Heart left ventricle (tissue), 16 donors: Measurements from ENCODE around the gene VEZF1. TPM values are rescaled to one million over a fixed set of nuclear protein-coding genes. Genes with fewer than 3 reads are reported as not detected.

ENCODE experiments used
- ATAC-seq, 4 donors: fragments of 200-7000 bp; cut with Tn5 transposase; one replicate each; pipeline ENCODE4 v1.9.1; 2020 to 2022; ENCODE audit warnings: moderate library complexity in 4 of 4, mild to moderate bottlenecking in 3 of 4, moderate number of reproducible peaks in 1 of 4
- DNase-seq, 5 donors: peaks; one replicate each; pipeline ENCODE4 v3.0.0-alpha.2; 2020
- H3K27ac ChIP-seq, 12 donors: fragments of 200-600 bp; sonication (generic) in 4 of 12; one replicate each; pipeline versions ENCODE4 v1.5.0 to v1.8.0; 2016 to 2022; ENCODE audit warnings: mild to moderate bottlenecking in 2 of 12
- H3K27me3 ChIP-seq, 9 donors: fragments of 200-600 bp; sonication (generic) in 2 of 9; one replicate each; pipeline versions ENCODE4 v1.5.1 to v1.8.0; 2016 to 2022; ENCODE audit warnings: mild to moderate bottlenecking in 3 of 9
- H3K36me3 ChIP-seq, 9 donors: fragments of 200-600 bp; sonication (generic) in 2 of 9; one replicate each; pipeline versions ENCODE4 v1.5.0 to v1.8.0; 2018 to 2022; ENCODE audit warnings: mild to moderate bottlenecking in 2 of 9
- H3K4me1 ChIP-seq, 12 donors: fragments of 200-600 bp; sonication (generic) in 4 of 12; one replicate each; pipeline versions ENCODE4 v1.5.0 to v1.8.0; 2016 to 2022; ENCODE audit warnings: mild to moderate bottlenecking in 3 of 12
- H3K4me3 ChIP-seq, 12 donors: fragments of 200-600 bp; sonication (generic) in 4 of 12; one replicate each; pipeline versions ENCODE4 v1.5.0 to v1.8.0; 2017 to 2022; ENCODE audit warnings: mild to moderate bottlenecking in 9 of 12, moderate library complexity in 4 of 12
- H3K9me3 ChIP-seq, 12 donors: fragments of 200-600 bp; sonication (generic) in 4 of 12; one replicate each; pipeline versions ENCODE4 v1.5.0 to v1.8.0; 2016 to 2022; ENCODE audit warnings: mild to moderate bottlenecking in 1 of 12
- POLR2A ChIP-seq, 2 donors: fragments of 450-650 bp; IDR thresholded peaks; one replicate each; pipeline ENCODE4 v1.6.1; 2017; ENCODE audit warnings: antibody characterized with exemption in 2 of 2, mild to moderate bottlenecking in 2 of 2, moderate library complexity in 2 of 2
- WGBS, 4 donors: extraction: QIAGEN DNeasy Blood & Tissue Kit in 2 of 4; methylation state at CpG; one replicate each; pipeline versions ENCODE4 v1.1.5 to v1.1.7; 2013 to 2018; 5-methylcytosine and 5-hydroxymethylcytosine counted together
- intact Hi-C, 10 donors: fragments of 100-400 bp; cut with DNase I; formaldehyde crosslinking; loops; one replicate each; pipeline versions ENCODE4 v1.11.1 to v1.14.2; 2022
- long read RNA-seq, 3 donors: library from polyadenylated mRNA; unstranded; transcript quantifications; one replicate each; pipeline ENCODE4 v2.0.0, GENCODE V29; 2020 to 2021
- polyA plus RNA-seq, 2 donors: library from polyadenylated mRNA; stranded (reverse); fragments of 200-250 nt; gene quantifications; one replicate each; pipeline ENCODE4 v1.2.3, GENCODE V29; 2013
- total RNA-seq, 9 donors: library from RNA; depleted of rRNA in 2 of 9; stranded (reverse); fragments of >200 nt in 2 of 9; fragmentation: NEBNext Ultra II Directional in 3 of 9; extraction: Animal tissue kit (Norgen Biotek cat#: 25700) in 3 of 9; gene quantifications; one replicate each; pipeline versions ENCODE4 v1.1.0 to v1.2.4, GENCODE V29; 2016 to 2023
- TF ChIP-seq, protein P1 (sequence below), 12 donors: fragments of 200-600 bp; sonication (generic) in 4 of 12; IDR thresholded peaks; one replicate each; pipeline versions ENCODE4 v1.5.0 to v1.8.0; 2018 to 2022; ENCODE audit warnings: antibody characterized with exemption in 12 of 12, mild to moderate bottlenecking in 5 of 12
- donor health status: ischemic (EF 13 %, LVEDD 7.1; RV severe dilation, severe dysfunction).
- donor health status: healthy with polysubstance abuse.
- donor health status: DM: no; HTN: yes; CAD: no.
- donor health status: DM: no; HTN: no; CAD: no.
- donor health status: ischemic (EF 25% LVEDD 6.9; RV normal size, moderate dysfunction).
- donor health status: ischemic (EF 25% LVEDD 5.7; RV mildly dilated, moderate dysfunction).
- donor health status: healthy.
- donor health status: DM: yes; HTN: yes; CAD: no.
- donor health status: ischemic (EF 35%, LVEDD 5.7; RV mildly dilated, moderate dysfunction).
- donor health status: nonischemic (EF 11% LVEDD 7.7; RV severe dilation, severe dysfunction).
- donor health status: DM: yes; HTN: yes; CAD: no.
- donor health status: PGD.
- donor health status: ischemic (EF 29% LVEDD 5.4; RV normal size, mild dysfunction).
- donor health status: nonischemic (EF 23%, LVEDD 6.1; RV moderate dilation, normal function).

The VEZF1 gene
- total RNA-seq (10 to 100 TPM; 58.9 to 85.6 (median 62.6) TPM), polyA plus RNA-seq (10 to 100 TPM; 18.2 to 46.4 TPM)
- long read RNA-seq, donor 1, transcript VEZF1-202 (6 exons, 2,321 nt) = major isoform, 23 of 48 reads
- long read RNA-seq, donor 1, partial matches to known transcripts = 3 of 48 reads
- long read RNA-seq, donor 1, other reads (novel, unspliced or antisense) = 22 of 48 reads
- long read RNA-seq, donor 2, transcript VEZF1-202 (6 exons, 2,321 nt) = major isoform, 56 of 81 reads
- long read RNA-seq, donor 2, partial matches to known transcripts = 6 of 81 reads
- long read RNA-seq, donor 2, other reads (novel, unspliced or antisense) = 19 of 81 reads
- long read RNA-seq, donor 3, transcript VEZF1-202 (6 exons, 2,321 nt) = major isoform, 15 of 39 reads
- long read RNA-seq, donor 3, partial matches to known transcripts = 2 of 39 reads
- long read RNA-seq, donor 3, other reads (novel, unspliced or antisense) = 22 of 39 reads

- no peaks in the 10 kb centered on the region for H3K9me3 ChIP-seq
- no peaks in the 10 kb centered on the region for H3K27me3 ChIP-seq
- peak within 1 kb of the TSS; percentile 91 to 99 (median 97) for H3K27ac ChIP-seq
- H3K4me1 ChIP-seq = peaks cover 0 to 78% (median 50%) of the 10 kb centered on the region in 12 donors
- peak in 1 of 2 donors; percentile 27 for TF ChIP-seq POLR2A (IDR thresholded peaks at IDR 0.05)
- TF ChIP-seq, protein P1, sequence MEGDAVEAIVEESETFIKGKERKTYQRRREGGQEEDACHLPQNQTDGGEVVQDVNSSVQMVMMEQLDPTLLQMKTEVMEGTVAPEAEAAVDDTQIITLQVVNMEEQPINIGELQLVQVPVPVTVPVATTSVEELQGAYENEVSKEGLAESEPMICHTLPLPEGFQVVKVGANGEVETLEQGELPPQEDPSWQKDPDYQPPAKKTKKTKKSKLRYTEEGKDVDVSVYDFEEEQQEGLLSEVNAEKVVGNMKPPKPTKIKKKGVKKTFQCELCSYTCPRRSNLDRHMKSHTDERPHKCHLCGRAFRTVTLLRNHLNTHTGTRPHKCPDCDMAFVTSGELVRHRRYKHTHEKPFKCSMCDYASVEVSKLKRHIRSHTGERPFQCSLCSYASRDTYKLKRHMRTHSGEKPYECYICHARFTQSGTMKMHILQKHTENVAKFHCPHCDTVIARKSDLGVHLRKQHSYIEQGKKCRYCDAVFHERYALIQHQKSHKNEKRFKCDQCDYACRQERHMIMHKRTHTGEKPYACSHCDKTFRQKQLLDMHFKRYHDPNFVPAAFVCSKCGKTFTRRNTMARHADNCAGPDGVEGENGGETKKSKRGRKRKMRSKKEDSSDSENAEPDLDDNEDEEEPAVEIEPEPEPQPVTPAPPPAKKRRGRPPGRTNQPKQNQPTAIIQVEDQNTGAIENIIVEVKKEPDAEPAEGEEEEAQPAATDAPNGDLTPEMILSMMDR (IDR thresholded peaks at IDR 0.05) = no peak
- H3K4me3 ChIP-seq = peak within 1 kb of the TSS; percentile 60 to 92 (median 86)
- peaks cover 0 to 20% (median 0%) of the 10 kb centered on the region in 9 donors for H3K36me3 ChIP-seq
- peak; percentile 84 to 92 (median 89) for DNase-seq
- WGBS, 4 donors = 0% methylated on average over 14 to 74 of the region's 74 CpGs
- ATAC-seq = peak; percentile 29 to 76 (median 73)
- intact Hi-C loops = loop anchor here in 9 of 10 donors (2.0 to 10.0 kb wide), 9 partner anchors 19 to 110 kb away; partner anchors contain the start of genes CUEDC1 (in 2 of the 9) and SRSF1 (in 1 of the 9)
Measured at GRCh38 chr17:57987581-57988300, at the start of gene VEZF1. Gene VEZF1, minus strand, starts transcription at chr17:57988254. Its CDS starts 143 bp downstream, at chr17:57988111.

DNA sequence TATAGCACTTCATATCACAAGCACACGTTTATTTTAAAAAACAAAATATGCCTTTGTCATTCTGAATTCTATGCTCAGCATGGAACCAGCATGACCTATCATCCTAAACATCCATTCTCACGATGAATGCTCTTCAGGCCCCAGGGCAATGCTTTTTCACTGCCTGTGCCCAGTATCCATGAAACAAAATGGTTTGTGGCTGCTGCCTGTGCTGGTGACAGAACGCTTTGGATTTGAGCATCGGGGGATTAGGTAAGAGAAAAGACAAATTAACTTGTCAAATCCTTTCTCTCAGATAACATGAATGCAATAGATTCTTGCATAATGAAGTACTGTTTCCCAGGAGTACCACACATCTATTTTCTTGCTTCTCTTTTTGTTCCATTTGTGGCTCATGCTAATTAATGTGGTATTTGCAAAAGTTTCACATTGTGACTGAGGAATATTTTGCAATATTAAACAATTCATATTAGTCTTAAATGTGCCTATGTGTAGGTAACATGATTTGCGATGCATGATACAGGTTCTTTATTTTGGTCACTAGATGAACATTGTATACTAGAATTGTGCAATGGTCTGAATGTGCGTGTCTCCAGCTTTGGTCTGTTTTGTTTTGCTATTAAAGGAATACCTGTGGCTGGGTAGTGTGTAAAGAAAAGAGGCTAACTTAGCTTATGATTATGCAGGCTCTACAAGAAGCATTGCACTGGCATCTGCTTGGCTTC lies 44.8 kb upstream of the VEZF1 start:
- Histone ChIP-seq H3K36me3 (no peaks in the 10 kb centered on the region), H3K27ac (no peak overlapping the region), H3K4me3 (no peak overlapping the region), H3K4me1 (no peaks in the 10 kb centered on the region), H3K27me3 (peaks cover 0 to 12% (median 0%) of the 10 kb centered on the region in 9 donors), H3K9me3 (no peaks in the 10 kb centered on the region)
- intact Hi-C loops = no loop called here
- 55 to 60% (median 57%) methylated on average over 6 of the region's 6 CpGs for WGBS, 4 donors
- TF ChIP-seq POLR2A (IDR thresholded peaks at IDR 0.05) = no peak
- TF ChIP-seq, protein P1 (IDR thresholded peaks at IDR 0.05) = no peak
- ATAC-seq (no peak), DNase-seq (no peak)

DNA sequence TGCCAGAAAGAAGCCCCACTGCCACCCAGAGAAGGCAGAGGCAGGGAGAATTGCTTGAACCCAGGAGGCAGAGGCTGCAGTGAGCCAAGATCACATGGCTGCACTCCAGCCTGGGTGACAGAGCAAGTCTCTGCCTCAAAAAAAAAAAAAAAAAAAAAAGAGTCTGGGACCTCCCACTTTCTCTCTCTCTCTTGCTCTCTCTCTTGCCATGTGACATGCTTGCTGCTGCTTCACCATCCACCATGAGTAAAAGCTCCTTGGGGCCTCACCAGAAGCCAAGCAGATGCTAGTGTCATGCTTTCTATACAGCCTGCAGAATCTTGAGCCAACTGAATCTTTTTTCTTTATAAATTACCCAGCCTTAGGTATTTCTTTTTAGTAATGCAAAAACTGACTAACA lies 40.5 kb upstream of the VEZF1 start:
- DNase-seq (no peak), ATAC-seq (no peak)
- Histone ChIP-seq H3K9me3 (no peaks in the 10 kb centered on the region), H3K4me3 (no peak overlapping the region), H3K27me3 (peaks cover 0 to 8% (median 0%) of the 10 kb centered on the region in 9 donors), H3K27ac (no peak overlapping the region), H3K4me1 (no peaks in the 10 kb centered on the region), H3K36me3 (no peaks in the 10 kb centered on the region)
- intact Hi-C loops = no loop called here
- no peak for TF ChIP-seq POLR2A (IDR thresholded peaks at IDR 0.05)
- TF ChIP-seq, protein P1 (IDR thresholded peaks at IDR 0.05) = no peak
